Measurements from ENCODE around the gene CRIP3. TPM values are rescaled to one million over a fixed set of nuclear protein-coding genes. Genes with fewer than 3 reads are reported as not detected.

Gene CRIP3
- polyA plus RNA-seq, 10 donors: 0.43 to 1.5 (median 1.0) TPM

- DNase-seq: no peak
Observed at GRCh38 chr6:43290339-43290904, 18.2 kb downstream of the CRIP3 start.

DNA sequence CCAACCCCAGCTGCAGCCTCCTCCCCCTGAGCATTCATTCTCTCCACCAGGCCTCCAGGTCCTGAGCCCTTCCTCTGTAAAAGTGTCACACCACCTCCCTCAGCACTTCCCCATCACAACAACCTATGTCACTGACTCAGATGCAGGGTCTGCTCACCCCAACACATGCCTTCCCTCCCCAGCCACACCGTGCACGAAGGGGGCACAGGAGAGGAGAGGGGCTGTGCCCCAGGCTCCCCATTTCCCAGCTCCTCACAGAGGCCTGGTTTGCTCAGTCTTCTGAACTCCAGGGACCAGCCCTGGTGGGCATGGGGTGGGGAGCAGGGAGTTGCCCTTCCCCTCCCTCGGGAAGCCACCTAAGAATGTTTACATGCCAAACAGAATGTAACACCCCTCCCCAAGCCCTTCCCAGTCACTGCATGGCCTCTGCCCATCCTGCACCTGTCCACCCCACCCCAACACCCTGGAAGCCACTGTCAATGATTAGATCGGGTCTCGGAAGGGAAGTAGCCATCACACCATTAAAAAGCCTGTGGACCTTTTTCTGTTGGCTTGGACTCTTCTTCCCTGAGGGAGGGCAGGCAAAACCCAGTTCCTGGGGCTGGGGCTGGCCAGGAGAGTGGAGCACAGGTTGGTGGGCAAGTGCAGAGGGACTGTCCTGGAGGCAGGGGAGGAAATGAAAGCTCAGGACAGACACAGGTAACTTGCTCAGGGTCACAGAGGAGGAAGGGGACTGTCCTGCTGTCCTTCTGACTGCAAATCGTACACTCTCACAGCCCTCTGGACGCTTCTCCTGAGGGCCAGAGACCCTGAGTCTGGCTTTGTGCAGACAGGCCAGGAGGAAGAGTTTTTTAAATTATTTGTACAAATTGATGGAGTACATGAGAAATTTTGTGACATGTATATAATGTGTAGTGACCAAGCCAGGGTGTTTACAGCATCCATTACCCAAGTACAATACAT is 20.6 kb downstream of the CRIP3 start:
- DNase-seq: no peak

- no peak for DNase-seq
Observed at GRCh38 chr6:43286980-43287716, 21.5 kb downstream of the CRIP3 start.

GRCh38 chr6:43286456-43286979 is 22.1 kb downstream of the CRIP3 start:
- DNase-seq: no peak

DNA sequence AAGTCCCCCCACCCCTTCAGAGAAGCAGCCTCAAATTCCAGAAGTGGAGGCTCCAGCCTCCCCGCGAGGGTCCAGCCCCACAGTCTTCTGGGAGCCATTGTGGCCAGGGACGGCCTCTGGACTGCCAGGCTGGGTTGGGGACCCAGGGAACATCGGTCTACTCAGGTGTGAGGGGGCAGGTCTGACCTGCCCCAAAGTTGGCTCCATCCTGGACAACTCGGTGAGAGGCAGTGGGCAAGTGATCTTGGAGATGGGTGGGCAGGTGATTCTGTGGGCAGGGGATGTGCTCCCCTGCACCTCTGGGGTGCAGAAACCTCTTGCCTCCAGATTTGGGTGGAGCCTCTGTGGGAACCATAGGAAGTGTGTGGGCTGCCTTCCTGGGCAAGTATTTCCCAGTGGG is 22.8 kb downstream of the CRIP3 start:
- no peak for DNase-seq

DNA sequence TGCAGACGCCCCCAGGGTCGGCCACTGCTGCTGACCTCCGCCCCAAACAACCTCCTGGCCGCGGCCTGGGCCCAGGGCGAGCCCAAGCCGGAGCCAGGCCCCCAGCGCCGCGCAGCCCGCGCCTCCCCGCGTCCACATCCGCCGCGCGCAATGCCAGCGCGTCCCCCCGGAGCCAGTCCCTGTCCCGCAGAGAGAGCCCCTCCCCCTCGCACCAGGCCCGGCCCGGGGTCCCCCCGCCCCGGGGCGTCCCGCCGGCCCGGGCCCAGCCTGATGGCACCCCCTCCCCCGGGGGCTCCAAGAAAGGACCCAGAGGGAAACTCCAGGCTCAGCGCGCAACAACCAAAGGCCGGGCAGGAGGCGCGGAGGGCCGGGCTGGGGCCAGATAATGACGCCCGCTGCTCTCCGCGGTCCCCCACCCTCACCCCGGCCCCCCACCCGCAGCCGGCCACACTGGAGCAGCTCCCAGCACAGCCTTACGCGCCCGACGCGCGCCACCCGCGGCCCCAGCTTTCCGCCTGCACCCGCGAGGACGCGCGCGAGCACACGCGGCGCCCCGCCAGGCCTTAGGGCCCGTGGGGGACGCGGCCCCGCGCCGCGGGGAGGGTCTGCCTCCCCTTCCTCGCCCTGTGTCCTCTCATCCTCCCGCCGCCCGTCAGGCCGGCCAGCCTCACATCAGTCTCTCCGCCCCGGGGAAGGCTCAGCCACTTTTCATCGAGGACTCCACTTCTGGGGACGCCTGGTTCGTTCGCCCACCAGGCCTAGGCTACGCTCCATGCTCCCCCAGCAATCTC is 23.4 kb downstream of the CRIP3 start:
- peak in 1 of 3 donors; percentile 66 for DNase-seq

- no peak for DNase-seq
Observed at GRCh38 chr6:43283905-43284304, 24.7 kb downstream of the CRIP3 start.

DNA sequence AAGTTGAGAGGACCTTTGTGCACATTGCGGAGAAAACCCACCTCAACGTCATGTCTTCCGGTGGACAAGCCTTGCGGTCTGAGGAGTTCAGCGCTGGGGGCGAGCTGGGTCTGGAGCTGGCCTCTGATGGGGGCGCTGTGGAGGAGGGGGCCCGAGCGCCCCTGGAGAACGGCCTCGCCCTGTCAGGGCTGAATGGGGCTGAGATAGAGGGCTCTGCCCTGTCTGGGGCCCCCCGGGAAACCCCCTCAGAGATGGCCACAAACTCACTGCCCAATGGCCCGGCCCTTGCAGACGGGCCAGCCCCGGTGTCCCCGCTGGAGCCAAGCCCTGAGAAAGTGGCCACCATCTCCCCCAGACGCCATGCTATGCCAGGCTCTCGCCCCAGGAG is 25.1 kb downstream of the CRIP3 start:
- DNase-seq: no peak

DNA sequence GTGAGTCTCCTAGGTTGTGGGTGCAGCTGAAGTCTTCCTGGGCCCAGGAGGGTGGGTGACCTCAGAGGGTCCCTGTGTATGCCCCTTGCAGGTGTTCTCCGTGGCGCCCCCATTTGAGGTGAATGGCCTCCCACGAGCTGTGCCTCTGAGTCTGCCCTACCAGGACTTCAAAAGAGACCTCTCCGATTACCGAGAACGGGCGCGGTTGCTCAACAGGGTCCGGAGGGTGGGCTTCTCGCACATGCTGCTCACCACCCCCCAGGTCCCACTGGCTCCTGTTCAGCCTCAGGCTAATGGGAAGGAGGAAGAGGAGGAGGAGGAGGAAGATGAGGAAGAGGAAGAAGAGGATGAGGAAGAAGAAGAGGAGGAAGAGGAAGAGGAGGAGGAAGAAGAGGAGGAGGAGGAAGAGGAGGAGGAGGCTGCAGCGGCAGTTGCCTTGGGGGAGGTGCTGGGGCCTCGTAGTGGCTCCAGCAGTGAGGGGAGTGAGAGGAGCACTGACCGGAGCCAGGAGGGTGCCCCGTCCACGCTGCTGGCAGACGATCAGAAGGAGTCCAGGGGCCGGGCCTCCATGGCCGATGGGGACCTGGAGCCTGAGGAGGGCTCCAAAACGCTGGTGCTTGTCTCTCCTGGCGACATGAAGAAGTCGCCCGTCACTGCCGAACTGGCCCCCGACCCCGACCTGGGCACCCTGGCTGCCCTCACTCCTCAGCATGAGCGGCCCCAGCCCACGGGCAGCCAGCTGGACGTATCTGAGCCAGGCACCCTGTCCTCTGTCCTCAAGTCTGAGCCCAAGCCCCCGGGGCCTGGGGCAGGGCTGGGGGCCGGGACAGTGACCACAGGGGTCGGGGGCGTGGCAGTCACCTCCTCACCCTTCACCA is 25.8 kb downstream of the CRIP3 start:
- DNase-seq: no peak

- no peak for DNase-seq
Observed at GRCh38 chr6:43282060-43282459, 26.6 kb downstream of the CRIP3 start.

GRCh38 chr6:43280234-43280633 is 28.4 kb downstream of the CRIP3 start:
- DNase-seq: no peak

GRCh38 chr6:43278524-43279078 is 30.0 kb downstream of the CRIP3 start:
- DNase-seq: peak in 1 of 3 donors; percentile 30

GRCh38 chr6:43277643-43278523 is 30.7 kb downstream of the CRIP3 start:
- DNase-seq: no peak

- DNase-seq: no peak
Observed at GRCh38 chr6:43277306-43277642, 31.4 kb downstream of the CRIP3 start.

GRCh38 chr6:43276577-43277305 is 31.9 kb downstream of the CRIP3 start:
- no peak for DNase-seq

DNA sequence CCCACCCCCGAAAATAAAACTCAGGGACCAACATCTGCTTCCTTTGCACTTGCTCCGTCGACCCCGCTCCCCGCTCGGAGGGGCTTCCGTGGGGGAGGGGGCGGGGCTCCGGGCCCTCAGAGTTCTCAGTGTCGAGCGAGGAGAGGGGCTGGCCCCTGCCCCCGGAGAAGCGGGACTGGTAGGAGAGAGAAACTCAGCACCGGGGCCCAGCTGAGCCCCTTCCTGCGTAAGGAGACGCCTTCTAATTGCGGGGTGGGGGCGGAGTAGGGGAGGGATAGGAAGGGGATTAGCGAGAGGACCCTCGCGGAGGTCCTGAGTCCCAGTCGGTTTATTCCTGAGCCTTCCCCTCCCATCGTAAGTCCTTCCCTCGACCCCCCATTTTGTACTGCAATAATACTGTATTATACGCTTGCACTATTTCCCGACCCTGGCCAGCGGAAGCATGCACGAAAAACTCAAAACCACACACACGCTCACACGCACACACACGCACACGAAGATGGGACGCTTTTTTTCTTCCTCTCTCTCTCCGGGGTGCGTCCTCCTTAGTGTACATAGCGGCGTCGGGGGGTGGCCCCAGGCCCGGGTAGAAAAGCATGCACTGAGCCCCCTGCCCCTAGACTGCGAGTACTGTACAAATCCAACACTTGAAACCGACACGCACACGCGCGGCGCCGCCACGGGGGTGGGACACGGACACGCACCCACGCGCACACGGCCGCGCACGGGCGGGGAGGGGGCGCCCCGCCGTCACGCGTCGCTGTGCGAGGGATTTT is 32.6 kb downstream of the CRIP3 start:
- peak in 1 of 3 donors; percentile 59 for DNase-seq

GRCh38 chr6:43274916-43275597 is 33.6 kb downstream of the CRIP3 start:
- DNase-seq: peak in 1 of 3 donors; percentile 37

Measured in muscle of back (tissue), 11 donors.